Measurements from ENCODE around the gene EBF3. TPM values are rescaled to one million over a fixed set of nuclear protein-coding genes. Genes with fewer than 3 reads are reported as not detected.
"Not testable (repeated sequence)": the region's sequence is repeated elsewhere in the genome, so short reads cannot be mapped to it uniquely, and the experiment has no call there.

The EBF3 gene
- total and polyA plus RNA-seq, 7 donors = 1.2 to 8.9 (median 4.5) TPM; not detected in 1

DNA sequence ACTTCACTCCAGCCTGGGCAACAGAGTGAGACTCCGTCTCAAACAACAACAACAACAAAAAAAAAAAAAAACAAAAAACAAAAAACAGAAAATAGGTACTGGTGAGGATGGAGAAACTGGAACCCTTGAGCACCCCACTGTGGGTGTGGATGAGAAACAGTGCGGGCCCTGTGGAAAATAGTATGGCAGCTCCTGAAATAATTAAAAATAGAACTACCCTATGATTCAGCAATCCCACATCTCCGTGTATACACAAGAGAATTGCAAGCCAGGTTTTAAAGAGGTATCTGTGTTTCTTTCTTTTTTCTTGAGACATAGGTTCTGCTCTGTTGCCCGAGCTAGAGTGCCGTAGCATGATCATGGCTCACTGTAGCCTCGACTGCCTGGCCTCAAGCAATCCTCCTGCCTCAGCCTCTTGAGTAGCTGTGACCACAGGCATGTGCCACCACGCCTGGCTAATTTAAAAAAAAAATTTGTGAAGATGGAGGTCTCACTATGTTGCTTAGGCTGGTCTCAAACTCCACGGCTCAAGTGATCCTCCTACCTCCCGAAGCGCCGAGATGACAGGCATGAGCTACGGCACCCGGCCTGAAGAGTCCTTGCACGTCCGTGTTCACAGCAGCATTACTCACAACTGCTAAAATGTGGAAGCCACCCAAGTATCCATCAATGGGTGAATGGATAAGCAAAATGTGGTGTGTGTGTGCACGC, 39.5 kb downstream of the EBF3 start:
- no peak for DNase-seq
- H3K27ac ChIP-seq = no peak overlapping the region
- intact Hi-C loops (cut with DNase I) = no loop called here
- no peak overlapping the region for H3K4me3 ChIP-seq
- 87 to 92% methylated on average over 16 of the region's 16 CpGs for WGBS, 2 donors
- H3K9me3 ChIP-seq = no peaks in the 10 kb centered on the region
- TF ChIP-seq CTCF (IDR thresholded peaks at IDR 0.05) (no peak), POLR2AphosphoS5 (IDR thresholded peaks at IDR 0.05) (no peak), POLR2A (IDR thresholded peaks at IDR 0.05) (no peak), EP300 (IDR thresholded peaks at IDR 0.05) (no peak)
- H3K4me1 ChIP-seq = no peaks in the 10 kb centered on the region
- no peaks in the 10 kb centered on the region for H3K36me3 ChIP-seq
- no peaks in the 10 kb centered on the region for H3K27me3 ChIP-seq

DNA sequence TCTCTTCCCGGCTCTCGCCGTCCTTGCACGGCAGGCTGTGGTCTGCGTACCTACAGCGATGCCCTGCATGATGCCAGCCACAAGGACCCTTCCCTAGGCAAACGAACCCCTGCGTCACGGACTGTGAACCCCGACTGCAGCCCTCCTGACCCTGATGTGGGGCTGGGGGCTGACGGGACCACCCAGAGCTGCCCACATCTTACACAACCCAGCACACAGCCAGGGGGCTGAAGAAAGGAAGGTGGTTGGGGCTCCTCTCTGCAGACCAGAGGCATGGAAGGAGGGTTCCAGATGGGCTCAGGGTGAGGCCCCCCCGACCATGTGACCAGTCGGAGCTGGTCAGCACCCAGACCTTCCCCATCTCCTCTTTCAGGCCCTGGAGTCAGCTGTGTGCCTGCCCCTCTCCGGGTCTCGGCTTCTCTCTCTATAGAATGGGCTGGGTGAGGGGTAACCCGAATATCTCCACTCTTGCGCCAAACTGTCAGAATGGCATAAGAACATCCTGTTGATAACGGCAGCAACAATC, 41.4 kb downstream of the EBF3 start:
- TF ChIP-seq CTCF (IDR thresholded peaks at IDR 0.05) (no peak), POLR2A (IDR thresholded peaks at IDR 0.05) (no peak), POLR2AphosphoS5 (IDR thresholded peaks at IDR 0.05) (no peak), EP300 (IDR thresholded peaks at IDR 0.05) (no peak)
- H3K27me3 ChIP-seq = no peaks in the 10 kb centered on the region
- peak; percentile 21 for DNase-seq
- no peak overlapping the region for H3K27ac ChIP-seq
- H3K9me3 ChIP-seq = no peaks in the 10 kb centered on the region
- H3K36me3 ChIP-seq = no peaks in the 10 kb centered on the region
- intact Hi-C loops (cut with DNase I) = no loop called here
- H3K4me3 ChIP-seq = no peak overlapping the region
- H3K4me1 ChIP-seq = no peaks in the 10 kb centered on the region
- WGBS, 2 donors = 86 to 92% methylated on average over 18 of the region's 18 CpGs

DNA sequence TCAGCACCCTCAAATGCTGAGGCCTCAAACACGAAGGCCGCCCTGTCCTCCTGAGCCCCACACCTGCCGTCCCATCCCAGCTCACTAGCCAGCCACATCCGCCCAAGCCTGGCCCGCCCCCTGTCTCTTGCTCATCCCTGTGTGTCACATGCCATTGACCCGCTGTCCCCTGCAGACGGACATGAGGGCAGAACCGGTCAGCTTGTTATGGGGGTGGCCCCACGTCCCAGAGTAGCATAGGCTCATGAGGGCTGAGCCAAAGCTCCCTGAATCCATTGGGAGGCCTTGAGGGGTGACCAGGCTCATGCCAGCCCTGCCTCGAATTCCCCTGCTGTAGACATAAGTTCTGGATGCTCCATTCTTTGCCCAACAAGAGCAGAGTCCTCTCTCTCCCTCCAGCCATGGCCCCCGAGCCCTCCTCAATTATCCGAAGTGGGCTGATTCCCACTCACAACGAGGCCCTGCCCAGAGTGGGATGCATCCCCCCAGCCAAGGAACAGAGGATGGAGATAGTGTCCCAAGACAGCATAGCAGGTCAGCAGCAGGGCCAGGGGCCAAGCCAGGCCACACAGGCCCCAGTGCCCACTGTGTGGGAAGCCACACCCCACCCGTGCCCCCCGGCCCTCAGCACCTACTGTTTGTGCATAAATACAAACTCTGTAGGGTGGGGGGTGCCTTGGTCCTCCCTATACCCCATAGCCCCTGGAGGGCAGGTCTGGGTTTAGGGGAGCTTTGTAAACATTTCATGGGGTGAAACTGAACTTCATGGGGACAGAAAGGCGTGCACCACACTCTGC, 42.1 kb downstream of the EBF3 start:
- no peaks in the 10 kb centered on the region for H3K36me3 ChIP-seq
- H3K27ac ChIP-seq = no peak overlapping the region
- H3K27me3 ChIP-seq = no peaks in the 10 kb centered on the region
- no peaks in the 10 kb centered on the region for H3K4me1 ChIP-seq
- no peak overlapping the region for H3K4me3 ChIP-seq
- DNase-seq = peak; percentile 60
- intact Hi-C loops (cut with DNase I) = no loop called here
- H3K9me3 ChIP-seq = no peaks in the 10 kb centered on the region
- 75 to 87% methylated on average over 16 of the region's 16 CpGs for WGBS, 2 donors
- TF ChIP-seq POLR2A (IDR thresholded peaks at IDR 0.05) (no peak), EP300 (IDR thresholded peaks at IDR 0.05) (no peak), POLR2AphosphoS5 (IDR thresholded peaks at IDR 0.05) (no peak), CTCF (IDR thresholded peaks at IDR 0.05) (no peak)

DNA sequence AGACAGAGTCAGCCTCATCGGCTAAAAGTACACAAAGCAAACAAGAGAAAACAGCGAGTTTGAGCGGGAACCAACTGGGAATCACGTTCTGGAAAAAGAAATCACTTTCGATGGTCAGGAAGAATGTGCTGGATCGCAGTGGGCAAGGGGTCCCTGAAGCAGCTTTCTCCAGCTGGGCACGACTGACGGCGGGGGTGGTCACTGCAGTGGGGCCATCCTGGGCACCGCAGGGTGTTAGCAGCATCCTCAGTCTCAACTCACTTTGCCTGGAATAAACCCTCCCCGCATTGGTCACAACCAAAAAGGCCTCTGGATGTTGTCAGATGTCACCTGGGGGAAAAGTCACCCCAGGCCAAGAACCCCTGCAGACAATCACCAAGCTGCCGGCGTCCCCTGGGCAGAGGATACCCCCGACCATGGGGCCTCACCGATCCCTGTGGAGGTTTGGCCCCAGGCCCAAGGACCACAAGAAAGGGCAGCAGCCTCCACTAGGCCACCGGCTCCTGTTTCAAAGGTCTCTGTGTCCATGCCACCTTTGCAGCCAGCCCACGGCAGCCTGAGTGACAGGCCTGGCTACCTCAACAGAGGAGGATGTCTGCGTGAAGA, 42.9 kb downstream of the EBF3 start:
- intact Hi-C loops (cut with DNase I) = no loop called here
- peak; percentile 58 for DNase-seq
- Histone ChIP-seq H3K9me3 (no peaks in the 10 kb centered on the region), H3K4me1 (no peaks in the 10 kb centered on the region), H3K27me3 (no peaks in the 10 kb centered on the region), H3K4me3 (no peak overlapping the region), H3K27ac (no peak overlapping the region), H3K36me3 (no peaks in the 10 kb centered on the region)
- TF ChIP-seq EP300 (IDR thresholded peaks at IDR 0.05) (no peak), POLR2AphosphoS5 (IDR thresholded peaks at IDR 0.05) (no peak), POLR2A (IDR thresholded peaks at IDR 0.05) (no peak), CTCF (IDR thresholded peaks at IDR 0.05) (no peak)
- 84 to 91% methylated on average over 18 of the region's 18 CpGs for WGBS, 2 donors

DNA sequence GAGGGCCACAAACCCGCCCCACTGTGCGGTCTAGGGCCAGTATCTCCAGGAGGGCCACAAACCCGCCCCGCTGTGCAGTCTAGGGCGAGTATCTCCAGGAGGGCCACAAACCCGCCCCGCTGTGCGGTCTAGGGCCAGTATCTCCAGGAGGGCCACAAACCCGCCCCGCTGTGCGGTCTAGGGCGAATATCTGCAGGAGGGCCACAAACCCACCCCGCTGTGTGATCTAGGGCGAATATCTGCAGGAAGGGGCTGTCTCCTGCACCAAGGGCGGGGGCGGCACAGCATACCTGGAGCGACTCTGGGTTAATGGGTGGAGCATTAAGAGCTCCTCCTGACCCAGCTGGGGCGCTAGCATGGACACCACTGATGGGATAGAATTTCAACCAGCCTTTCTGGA, 43.9 kb downstream of the EBF3 start:
- intact Hi-C loops (cut with DNase I); H3K36me3 ChIP-seq; H3K9me3 ChIP-seq; H3K4me3 ChIP-seq; H3K4me1 ChIP-seq; H3K27me3 ChIP-seq; H3K27ac ChIP-seq: not testable (repeated sequence)
- peak; percentile 14 for DNase-seq
- 94 to 95% methylated on average over 16 of the region's 18 CpGs for WGBS, 2 donors

All from sigmoid colon (tissue), 7 donors.